Activated T-helper 1 cell treated with anti-CD3 and anti-CD28 coated beads, Interleukin-12 subunit alpha, Interleukin-12 subunit beta, Interleukin-2, Interleukin-4 antibody, amounts not matched to agents 30 ng/mL and 10 ng/mL and 1 ng/mL, durations not matched to agents 14 hours and 24 hours and 36 hours (primary cell): ENCODE measurements around the gene MRPS30. TPM values are rescaled to one million over a fixed set of nuclear protein-coding genes. Genes with fewer than 3 reads are reported as not detected.

Experiments used
- DNase-seq: peaks from one replicate; pipeline ENCODE4 v3.0.0; 2021; ENCODE audit warnings: low spot score
- H3K27ac Mint-ChIP-seq: one replicate; pipeline ENCODE4 v1.8.0; 2021; ENCODE audit warnings: mild to moderate bottlenecking, mixed read lengths
- H3K27me3 Mint-ChIP-seq: one replicate; pipeline ENCODE4 v1.8.0; 2022; ENCODE audit warnings: mild to moderate bottlenecking, moderate library complexity, mixed read lengths; ENCODE audit not compliant: insufficient read depth
- H3K36me3 Mint-ChIP-seq: one replicate; pipeline ENCODE4 v1.8.0; 2021; ENCODE audit warnings: low read depth, mixed read lengths
- H3K4me1 Mint-ChIP-seq: one replicate; pipeline ENCODE4 v1.8.0; 2021; ENCODE audit warnings: low read depth, mixed read lengths
- H3K4me3 Mint-ChIP-seq: one replicate; pipeline ENCODE4 v1.8.0; 2021; ENCODE audit warnings: mild to moderate bottlenecking, moderate library complexity, mixed read lengths
- H3K9me3 Mint-ChIP-seq: one replicate; pipeline ENCODE4 v1.8.0; 2021; ENCODE audit warnings: mixed read lengths
- intact Hi-C: fragments of 100-400 bp; cut with micrococcal nuclease; formaldehyde crosslinking; loops from one replicate; pipeline ENCODE4 v1.15.1; 2024
- total RNA-seq: library from RNA; stranded (reverse); gene quantifications from 2 replicates; pipeline ENCODE4 v1.2.3, GENCODE V29; 2022

MRPS30 gene
- total RNA-seq, 1 donor from 2014 or later = 63.5 TPM

- H3K36me3 Mint-ChIP-seq = peaks cover 1% of the 10 kb centered on the region
- no peaks in the 10 kb centered on the region for H3K27me3 Mint-ChIP-seq
- H3K4me3 Mint-ChIP-seq = no peak overlapping the region
- H3K27ac Mint-ChIP-seq = no peak overlapping the region
- H3K4me1 Mint-ChIP-seq = peaks cover 21% of the 10 kb centered on the region
- intact Hi-C loops = no loop called here
- no peak for DNase-seq
- H3K9me3 Mint-ChIP-seq = no peaks in the 10 kb centered on the region
Measured at GRCh38 chr5:44830951-44831350, 22.2 kb downstream of the MRPS30 start.

GRCh38 chr5:44833249-44833648, 24.5 kb downstream of the MRPS30 start:
- H3K4me3 Mint-ChIP-seq = no peak overlapping the region
- H3K27ac Mint-ChIP-seq = no peak overlapping the region
- H3K27me3 Mint-ChIP-seq = no peaks in the 10 kb centered on the region
- H3K36me3 Mint-ChIP-seq = no peaks in the 10 kb centered on the region
- intact Hi-C loops = no loop called here
- H3K9me3 Mint-ChIP-seq = peaks cover under 1% of the 10 kb centered on the region
- no peak for DNase-seq
- peaks cover 16% of the 10 kb centered on the region for H3K4me1 Mint-ChIP-seq

GRCh38 chr5:44835693-44836092, 26.9 kb downstream of the MRPS30 start:
- Mint-ChIP-seq H3K27me3 (no peaks in the 10 kb centered on the region), H3K27ac (no peak overlapping the region), H3K9me3 (peaks cover 12% of the 10 kb centered on the region), H3K36me3 (no peaks in the 10 kb centered on the region), H3K4me1 (peaks cover 16% of the 10 kb centered on the region), H3K4me3 (no peak overlapping the region)
- DNase-seq = no peak
- intact Hi-C loops = no loop called here

- Mint-ChIP-seq H3K4me3 (no peak overlapping the region), H3K9me3 (peaks cover 12% of the 10 kb centered on the region), H3K27me3 (no peaks in the 10 kb centered on the region), H3K36me3 (no peaks in the 10 kb centered on the region), H3K4me1 (peaks cover under 1% of the 10 kb centered on the region), H3K27ac (no peak overlapping the region)
- no peak for DNase-seq
- intact Hi-C loops = no loop called here
Measured at GRCh38 chr5:44839018-44839681, 30.4 kb downstream of the MRPS30 start.

- H3K4me3 Mint-ChIP-seq = no peak overlapping the region
- H3K27me3 Mint-ChIP-seq = no peaks in the 10 kb centered on the region
- intact Hi-C loops = no loop called here
- H3K27ac Mint-ChIP-seq = no peak overlapping the region
- no peaks in the 10 kb centered on the region for H3K36me3 Mint-ChIP-seq
- DNase-seq = no peak
- peaks cover 12% of the 10 kb centered on the region for H3K9me3 Mint-ChIP-seq
- H3K4me1 Mint-ChIP-seq = no peaks in the 10 kb centered on the region
Measured at GRCh38 chr5:44842496-44843282, 33.9 kb downstream of the MRPS30 start.

- Mint-ChIP-seq H3K9me3 (peaks cover 4% of the 10 kb centered on the region), H3K27me3 (no peaks in the 10 kb centered on the region), H3K4me3 (no peak overlapping the region), H3K4me1 (no peaks in the 10 kb centered on the region), H3K27ac (no peak overlapping the region), H3K36me3 (no peaks in the 10 kb centered on the region)
- intact Hi-C loops = no loop called here
- DNase-seq = no peak
Measured at GRCh38 chr5:44844744-44845143, 36.0 kb downstream of the MRPS30 start.

- H3K4me1 Mint-ChIP-seq = no peaks in the 10 kb centered on the region
- H3K27ac Mint-ChIP-seq = no peak overlapping the region
- no peaks in the 10 kb centered on the region for H3K27me3 Mint-ChIP-seq
- no peaks in the 10 kb centered on the region for H3K36me3 Mint-ChIP-seq
- H3K9me3 Mint-ChIP-seq = no peaks in the 10 kb centered on the region
- H3K4me3 Mint-ChIP-seq = no peak overlapping the region
- DNase-seq = no peak
- intact Hi-C loops = no loop called here
Measured at GRCh38 chr5:44845777-44846176, 37.0 kb downstream of the MRPS30 start.

- H3K4me1 Mint-ChIP-seq = no peaks in the 10 kb centered on the region
- H3K27me3 Mint-ChIP-seq = no peaks in the 10 kb centered on the region
- no peak for DNase-seq
- H3K4me3 Mint-ChIP-seq = no peak overlapping the region
- intact Hi-C loops = no loop called here
- H3K36me3 Mint-ChIP-seq = no peaks in the 10 kb centered on the region
- H3K9me3 Mint-ChIP-seq = no peaks in the 10 kb centered on the region
- no peak overlapping the region for H3K27ac Mint-ChIP-seq
Measured at GRCh38 chr5:44847206-44847852, 38.6 kb downstream of the MRPS30 start.

GRCh38 chr5:44860267-44860666, 51.5 kb downstream of the MRPS30 start:
- Mint-ChIP-seq H3K9me3 (peaks cover 3% of the 10 kb centered on the region), H3K27me3 (peaks cover 4% of the 10 kb centered on the region), H3K27ac (no peak overlapping the region), H3K36me3 (no peaks in the 10 kb centered on the region), H3K4me1 (no peaks in the 10 kb centered on the region), H3K4me3 (no peak overlapping the region)
- intact Hi-C loops = no loop called here
- no peak for DNase-seq

GRCh38 chr5:44862808-44863207, 54.1 kb downstream of the MRPS30 start:
- intact Hi-C loops = no loop called here
- H3K4me3 Mint-ChIP-seq = no peak overlapping the region

More at GRCh38 chr5:44862808-44863207, 54.1 kb downstream of the MRPS30 start:
- no peaks in the 10 kb centered on the region for H3K4me1 Mint-ChIP-seq
- H3K36me3 Mint-ChIP-seq = no peaks in the 10 kb centered on the region
- no peak overlapping the region for H3K27ac Mint-ChIP-seq
- peaks cover 6% of the 10 kb centered on the region for H3K27me3 Mint-ChIP-seq
- no peaks in the 10 kb centered on the region for H3K9me3 Mint-ChIP-seq
- DNase-seq = no peak
